HG03469 (cell line): ENCODE measurements around the gene AMOTL1.
A peak's percentile ranks its signal among the peaks of the same experiment; 100 is the strongest.

ENCODE experiments used
- ATAC-seq: cut with Tn5 transposase; IDR thresholded peaks from one replicate; pipeline ENCODE4 v1.9.1; 2021; ENCODE audit warnings: mild to moderate bottlenecking, moderate library complexity, moderate number of reproducible peaks; ENCODE audit not compliant: unreplicated experiment

Gene AMOTL1

GRCh38 chr11:94767701-94768601 is at the start of gene AMOTL1:
Gene AMOTL1 (plus strand): TSS chr11:94768356. CDS start chr11:94768512, 156 bp downstream.
- ATAC-seq = peak; percentile 53

- no peak for ATAC-seq
Measured at GRCh38 chr11:94719876-94720275, 48.3 kb upstream of the AMOTL1 start.

GRCh38 chr11:94721565-94722292 is 46.4 kb upstream of the AMOTL1 start:
- no peak for ATAC-seq

- ATAC-seq = no peak
Measured at GRCh38 chr11:94722735-94723134, 45.4 kb upstream of the AMOTL1 start.

GRCh38 chr11:94725097-94725496 is 43.1 kb upstream of the AMOTL1 start:
- no peak for ATAC-seq

- no peak for ATAC-seq
Measured at GRCh38 chr11:94727819-94728218, 40.3 kb upstream of the AMOTL1 start.

GRCh38 chr11:94728541-94728940 is 39.6 kb upstream of the AMOTL1 start:
- ATAC-seq = no peak

GRCh38 chr11:94728966-94729751 is 39.0 kb upstream of the AMOTL1 start:
- ATAC-seq = no peak

GRCh38 chr11:94730153-94730552 is 38.0 kb upstream of the AMOTL1 start:
- ATAC-seq = no peak

- ATAC-seq = no peak
Measured at GRCh38 chr11:94731880-94732601, 36.1 kb upstream of the AMOTL1 start.

GRCh38 chr11:94732617-94733281 is 35.4 kb upstream of the AMOTL1 start:
- ATAC-seq = no peak

- ATAC-seq = no peak
Measured at GRCh38 chr11:94734563-94735275, 33.4 kb upstream of the AMOTL1 start.

- ATAC-seq = no peak
Measured at GRCh38 chr11:94735907-94736306, 32.2 kb upstream of the AMOTL1 start.

GRCh38 chr11:94737171-94737611 is 31.0 kb upstream of the AMOTL1 start:
- no peak for ATAC-seq

GRCh38 chr11:94738746-94739145 is 29.4 kb upstream of the AMOTL1 start:
- no peak for ATAC-seq

GRCh38 chr11:94739331-94739730 is 28.8 kb upstream of the AMOTL1 start:
- no peak for ATAC-seq

GRCh38 chr11:94740083-94741021 is 27.8 kb upstream of the AMOTL1 start:
- no peak for ATAC-seq

- ATAC-seq = peak; percentile 57
Measured at GRCh38 chr11:94741022-94741679, 27.0 kb upstream of the AMOTL1 start.
